ENCODE measurements around the gene ACOXL.
"Not testable (repeated sequence)": the region's sequence is repeated elsewhere in the genome, so short reads cannot be mapped to it uniquely, and the experiment has no call there.

Gene ACOXL

DNA sequence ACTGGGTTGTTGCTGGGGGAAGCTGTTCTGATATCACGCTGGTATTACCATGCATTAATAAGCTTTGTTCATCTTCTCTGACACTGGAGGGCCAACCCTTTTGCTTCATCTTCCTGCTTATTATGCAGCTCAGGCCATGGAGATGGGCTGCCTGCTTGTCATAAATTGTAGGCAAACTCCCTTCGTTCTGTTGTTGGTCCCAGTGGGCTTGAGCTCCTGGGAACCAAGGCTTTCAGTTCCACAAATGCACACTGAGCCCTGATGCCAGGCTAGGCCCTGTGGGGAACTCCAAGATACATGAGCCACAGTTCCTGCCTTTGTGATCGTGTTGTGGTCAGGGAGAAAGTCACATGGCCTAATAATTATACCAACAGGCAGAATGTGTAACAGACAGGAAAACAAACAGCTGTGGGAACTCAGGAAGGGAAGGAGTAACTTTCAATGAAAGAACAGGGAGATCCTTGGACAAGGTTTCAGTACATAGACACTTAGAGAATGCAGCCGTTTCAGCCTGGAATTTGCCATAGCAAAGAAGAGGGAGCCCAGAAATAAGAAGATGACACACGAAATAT is 339.3 kb downstream of the ACOXL start:
- H3K9me2 ChIP-seq (ENCODE audit: low read depth, low read length) = no peaks in the 10 kb centered on the region
- no peaks in the 10 kb centered on the region for H3K4me1 ChIP-seq (ENCODE audit: insufficient read depth, low read length, severe bottlenecking)
- H3K27ac ChIP-seq (ENCODE audit: low read depth, low read length, poor library complexity, severe bottlenecking) = no peak overlapping the region
- peaks cover 13% of the 10 kb centered on the region for H3K9me3 ChIP-seq (ENCODE audit: low read length)
- H3K4me3 ChIP-seq (ENCODE audit: low read depth, low read length, poor library complexity, severe bottlenecking) = no peak overlapping the region
- no peak for TF ChIP-seq EZH2 (IDR thresholded peaks at IDR 0.05; ENCODE audit: borderline replicate concordance, low read length)
- TF ChIP-seq, protein P1, sequence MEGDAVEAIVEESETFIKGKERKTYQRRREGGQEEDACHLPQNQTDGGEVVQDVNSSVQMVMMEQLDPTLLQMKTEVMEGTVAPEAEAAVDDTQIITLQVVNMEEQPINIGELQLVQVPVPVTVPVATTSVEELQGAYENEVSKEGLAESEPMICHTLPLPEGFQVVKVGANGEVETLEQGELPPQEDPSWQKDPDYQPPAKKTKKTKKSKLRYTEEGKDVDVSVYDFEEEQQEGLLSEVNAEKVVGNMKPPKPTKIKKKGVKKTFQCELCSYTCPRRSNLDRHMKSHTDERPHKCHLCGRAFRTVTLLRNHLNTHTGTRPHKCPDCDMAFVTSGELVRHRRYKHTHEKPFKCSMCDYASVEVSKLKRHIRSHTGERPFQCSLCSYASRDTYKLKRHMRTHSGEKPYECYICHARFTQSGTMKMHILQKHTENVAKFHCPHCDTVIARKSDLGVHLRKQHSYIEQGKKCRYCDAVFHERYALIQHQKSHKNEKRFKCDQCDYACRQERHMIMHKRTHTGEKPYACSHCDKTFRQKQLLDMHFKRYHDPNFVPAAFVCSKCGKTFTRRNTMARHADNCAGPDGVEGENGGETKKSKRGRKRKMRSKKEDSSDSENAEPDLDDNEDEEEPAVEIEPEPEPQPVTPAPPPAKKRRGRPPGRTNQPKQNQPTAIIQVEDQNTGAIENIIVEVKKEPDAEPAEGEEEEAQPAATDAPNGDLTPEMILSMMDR (IDR thresholded peaks at IDR 0.05; ENCODE audit: low read length) = no peak
- no peaks in the 10 kb centered on the region for H3K27me3 ChIP-seq (ENCODE audit: insufficient read depth, low read length)
- H3K36me3 ChIP-seq (ENCODE audit: insufficient read depth, low read length) = no peaks in the 10 kb centered on the region
- no peaks in the 10 kb centered on the region for H3K79me2 ChIP-seq (ENCODE audit: insufficient read depth, low read length)
- no peaks in the 10 kb centered on the region for H4K20me1 ChIP-seq (ENCODE audit: insufficient read depth, low read length)
- H3K4me2 ChIP-seq (ENCODE audit: low read length) = no peak overlapping the region
- no peaks in the 10 kb centered on the region for H3F3A ChIP-seq (ENCODE audit: insufficient read depth, low read length)
- no peak overlapping the region for H2AFZ ChIP-seq (ENCODE audit: low read length)
- no peak overlapping the region for H3K9ac ChIP-seq (ENCODE audit: low read length)

DNA sequence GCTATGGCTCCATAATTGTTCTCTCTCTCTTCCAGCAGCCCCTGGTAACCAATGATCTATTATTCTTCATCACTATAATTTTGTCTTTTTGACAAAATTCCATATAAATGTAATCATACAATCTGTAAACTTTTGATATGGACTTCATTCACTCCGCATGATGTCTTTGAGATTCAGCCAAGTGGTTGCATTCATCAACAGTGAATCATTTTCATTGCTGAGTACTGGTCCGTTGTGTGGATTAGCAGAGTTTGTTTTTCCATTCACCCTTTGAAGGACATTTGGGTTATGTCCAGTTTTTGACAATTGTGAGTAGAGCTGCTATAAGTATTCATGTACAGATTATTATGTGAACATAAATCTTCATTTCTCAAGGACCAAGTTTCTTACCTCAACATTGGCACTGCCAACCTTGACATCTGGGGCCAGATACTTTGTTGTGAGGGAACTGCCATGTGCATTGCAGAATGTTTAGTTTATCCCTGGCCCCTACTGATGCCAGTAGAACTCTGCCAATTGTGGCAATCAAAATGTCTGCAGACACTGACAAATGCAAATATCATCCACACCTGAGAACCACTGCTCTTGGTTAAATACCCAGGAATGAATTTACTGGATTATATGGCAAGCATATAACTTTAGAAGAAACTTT is 340.0 kb downstream of the ACOXL start:
- Histone ChIP-seq H3K27me3 (ENCODE audit: insufficient read depth, low read length) (no peaks in the 10 kb centered on the region), H3K79me2 (ENCODE audit: insufficient read depth, low read length) (no peaks in the 10 kb centered on the region), H3K4me2 (ENCODE audit: low read length) (no peak overlapping the region), H3K9me3 (ENCODE audit: low read length) (peaks cover 13% of the 10 kb centered on the region), H3K27ac (ENCODE audit: low read depth, low read length, poor library complexity, severe bottlenecking) (no peak overlapping the region), H3K4me3 (ENCODE audit: low read depth, low read length, poor library complexity, severe bottlenecking) (no peak overlapping the region), H3K9ac (ENCODE audit: low read length) (no peak overlapping the region), H3F3A (ENCODE audit: insufficient read depth, low read length) (no peaks in the 10 kb centered on the region), H3K9me2 (ENCODE audit: low read depth, low read length) (no peaks in the 10 kb centered on the region), H3K4me1 (ENCODE audit: insufficient read depth, low read length, severe bottlenecking) (no peaks in the 10 kb centered on the region), H3K36me3 (ENCODE audit: insufficient read depth, low read length) (no peaks in the 10 kb centered on the region), H2AFZ (ENCODE audit: low read length) (no peak overlapping the region), H4K20me1 (ENCODE audit: insufficient read depth, low read length) (no peaks in the 10 kb centered on the region)
- TF ChIP-seq, protein P1 (IDR thresholded peaks at IDR 0.05; ENCODE audit: low read length) = no peak
- TF ChIP-seq EZH2 (IDR thresholded peaks at IDR 0.05; ENCODE audit: borderline replicate concordance, low read length) = no peak

DNA sequence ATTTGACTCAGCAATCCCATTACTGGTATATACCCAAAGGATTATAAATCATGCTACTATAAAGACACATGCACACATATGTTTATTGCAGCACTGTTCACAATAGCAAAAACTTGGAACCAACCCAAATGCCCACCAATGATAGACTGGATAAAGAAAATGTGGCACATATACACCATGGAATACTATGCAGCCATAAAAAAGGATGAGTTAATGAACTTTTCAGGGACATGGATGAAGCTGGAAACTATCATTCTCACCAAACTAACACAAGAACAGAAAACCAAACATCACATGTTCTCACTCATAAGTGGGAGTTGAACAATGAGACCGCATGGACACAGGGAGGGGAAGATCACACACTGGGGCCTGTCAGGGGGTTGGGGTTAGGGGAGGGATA is 350.3 kb downstream of the ACOXL start:
- H3K4me3 ChIP-seq (ENCODE audit: low read depth, low read length, poor library complexity, severe bottlenecking); H3K79me2 ChIP-seq (ENCODE audit: insufficient read depth, low read length); H3K4me2 ChIP-seq (ENCODE audit: low read length); H2AFZ ChIP-seq (ENCODE audit: low read length); H3F3A ChIP-seq (ENCODE audit: insufficient read depth, low read length); H3K27me3 ChIP-seq (ENCODE audit: insufficient read depth, low read length); H3K36me3 ChIP-seq (ENCODE audit: insufficient read depth, low read length); H4K20me1 ChIP-seq (ENCODE audit: insufficient read depth, low read length); H3K27ac ChIP-seq (ENCODE audit: low read depth, low read length, poor library complexity, severe bottlenecking); H3K9me3 ChIP-seq (ENCODE audit: low read length); H3K9ac ChIP-seq (ENCODE audit: low read length); H3K4me1 ChIP-seq (ENCODE audit: insufficient read depth, low read length, severe bottlenecking); H3K9me2 ChIP-seq (ENCODE audit: low read depth, low read length): not testable (repeated sequence)

DNA sequence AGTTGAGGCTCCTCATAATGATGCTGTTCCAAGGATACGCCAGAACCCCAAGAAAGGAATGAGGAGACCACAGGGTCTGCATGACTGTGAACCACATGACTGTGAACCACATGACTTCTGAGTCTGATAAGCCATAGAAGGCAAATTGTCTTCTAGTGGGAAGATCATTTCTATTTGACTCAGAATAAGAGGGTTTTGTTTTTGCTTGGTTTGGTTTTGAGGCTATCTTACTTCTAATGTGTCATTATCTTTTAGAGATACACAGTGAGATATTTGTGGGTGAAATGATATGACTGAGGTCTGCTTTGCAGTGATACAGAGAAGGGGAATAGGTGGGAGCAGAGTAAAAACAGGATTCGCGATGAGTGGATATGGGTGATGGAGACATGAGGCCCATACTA is 359.4 kb downstream of the ACOXL start:
- Histone ChIP-seq H3F3A (ENCODE audit: insufficient read depth, low read length) (no peaks in the 10 kb centered on the region), H3K4me1 (ENCODE audit: insufficient read depth, low read length, severe bottlenecking) (no peaks in the 10 kb centered on the region), H2AFZ (ENCODE audit: low read length) (no peak overlapping the region), H3K27ac (ENCODE audit: low read depth, low read length, poor library complexity, severe bottlenecking) (no peak overlapping the region), H4K20me1 (ENCODE audit: insufficient read depth, low read length) (no peaks in the 10 kb centered on the region), H3K9me3 (ENCODE audit: low read length) (no peaks in the 10 kb centered on the region), H3K36me3 (ENCODE audit: insufficient read depth, low read length) (no peaks in the 10 kb centered on the region), H3K79me2 (ENCODE audit: insufficient read depth, low read length) (no peaks in the 10 kb centered on the region), H3K4me2 (ENCODE audit: low read length) (no peak overlapping the region), H3K4me3 (ENCODE audit: low read depth, low read length, poor library complexity, severe bottlenecking) (no peak overlapping the region), H3K9me2 (ENCODE audit: low read depth, low read length) (no peaks in the 10 kb centered on the region), H3K27me3 (ENCODE audit: insufficient read depth, low read length) (0 out of 2 replicates have a peak, but pooled peaks cover 3% of the 10 kb centered on the region), H3K9ac (ENCODE audit: low read length) (no peak overlapping the region)
- TF ChIP-seq, protein P1 (IDR thresholded peaks at IDR 0.05; ENCODE audit: low read length) = no peak
- no peak for TF ChIP-seq EZH2 (IDR thresholded peaks at IDR 0.05; ENCODE audit: borderline replicate concordance, low read length)
